Kidney (tissue), 22 donors: ENCODE data around the gene ZNF2. TPM values are rescaled to one million over a fixed set of nuclear protein-coding genes. Genes with fewer than 3 reads are reported as not detected.

ENCODE experiments used
- DNase-seq, 5 donors: peaks; one replicate each; pipeline ENCODE4 v3.0.0-alpha.2; 2013 to 2020
- FAIRE-seq: peaks from 2 replicates; lab custom pipeline; 2012; peaks lifted over from hg19 to GRCh38; lab: Jason Lieb, UNC
- H3K27ac ChIP-seq, 2 donors: one replicate each; pipeline ENCODE4 v1.7.0; 2013; ENCODE audit warnings: low read depth in 2 of 2, low read length in 2 of 2, inconsistent platforms in 1 of 2
- H3K27me3 ChIP-seq: one replicate; pipeline ENCODE4 v1.7.1; 2013; ENCODE audit warnings: low read length, inconsistent platforms; ENCODE audit not compliant: control insufficient read depth, insufficient read depth
- H3K36me3 ChIP-seq, 3 donors: one replicate each; pipeline versions ENCODE4 v1.7.0 to v1.7.1; 2013; ENCODE audit warnings: low read length in 3 of 3, control low read depth in 1 of 3, inconsistent platforms in 1 of 3; ENCODE audit not compliant: insufficient read depth in 3 of 3, control insufficient read depth in 2 of 3
- H3K4me1 ChIP-seq, 3 donors: one replicate each; pipeline versions ENCODE4 v1.7.0 to v1.7.1; 2013; ENCODE audit warnings: low read length in 3 of 3, inconsistent platforms in 1 of 3, low read depth in 1 of 3; ENCODE audit not compliant: control insufficient read depth in 2 of 3, insufficient read depth in 2 of 3
- H3K4me3 ChIP-seq, 3 donors: one replicate each; pipeline versions ENCODE4 v1.7.0 to v1.8.1; 2013; ENCODE audit warnings: low read length in 3 of 3, control low read depth in 1 of 3, inconsistent platforms in 1 of 3
- H3K9ac ChIP-seq, 3 donors: one replicate each; pipeline versions ENCODE4 v1.7.0 to v1.7.1; 2013; ENCODE audit warnings: low read length in 3 of 3, control low read depth in 1 of 3, inconsistent platforms in 1 of 3
- H3K9me3 ChIP-seq, 3 donors: one replicate each; pipeline versions ENCODE4 v1.7.0 to v1.7.1; 2013; ENCODE audit warnings: low read length in 3 of 3, control low read depth in 1 of 3, inconsistent platforms in 1 of 3; ENCODE audit not compliant: control insufficient read depth in 2 of 3, insufficient read depth in 1 of 3
- CTCF ChIP-seq: IDR thresholded peaks from 3 replicates; pipeline ENCODE4 v1.5.1; 2012; ENCODE audit warnings: mild to moderate bottlenecking, moderate library complexity, borderline replicate concordance; ENCODE audit not compliant: insufficient read depth; ENCODE audit errors: extremely low read depth
- intact Hi-C: fragments of 100-400 bp; cut with DNase I; formaldehyde crosslinking; loops from one replicate; pipeline ENCODE4 v1.11.1; 2022
- long read RNA-seq, 10 donors: library from polyadenylated mRNA in 1 of 10; unstranded in 1 of 10; transcript quantifications; one replicate each; pipeline ENCODE4 v2.0.0 and lab custom pipeline, GENCODE V29; 2021 to 2026
- polyA plus RNA-seq: library from polyadenylated mRNA; stranded (reverse); fragments of 350-450 nt; fragmentation: Illumina TruSeq; extraction: RNeasy Lipid Tissue Mini Kit (QIAGEN cat#74804); gene quantifications from one replicate; pipeline ENCODE4 v1.2.3, GENCODE V29; 2014; ENCODE audit warnings: low read depth, low replicate concordance; ENCODE audit not compliant: insufficient read depth
- total RNA-seq: library from RNA; stranded (reverse); fragmentation: NEBNext Ultra II Directional; extraction: Animal tissue kit (Norgen Biotek cat#: 25700); gene quantifications from one replicate; pipeline ENCODE4 v1.2.1, GENCODE V29; 2021
- donor health status: control.
- donor health status: control.
- donor health status: control.
- donor health status: control.
- donor health status: control.
- donor health status: DM: yes; HTN: yes; CAD: no.
- donor health status: Normal renal cell carcinoma (clear cell type).

The ZNF2 gene
- total RNA-seq: 5.2 TPM
- polyA plus RNA-seq: 2.5 TPM
- long read RNA-seq, donor 1, partial matches to known transcripts: 0 of 1 reads
- long read RNA-seq, donor 1, other reads (novel, unspliced or antisense): 0 of 1 reads
- long read RNA-seq, donor 2, partial matches to known transcripts: 0 of 3 reads
- long read RNA-seq, donor 2, other reads (novel, unspliced or antisense): 0 of 3 reads
- long read RNA-seq, donor 3, partial matches to known transcripts: 0 of 3 reads
- long read RNA-seq, donor 3, other reads (novel, unspliced or antisense): 0 of 3 reads
- long read RNA-seq, donor 4, partial matches to known transcripts: 0 of 2 reads
- long read RNA-seq, donor 4, other reads (novel, unspliced or antisense): 0 of 2 reads
- long read RNA-seq, donor 5, partial matches to known transcripts: 0 of 1 reads
- long read RNA-seq, donor 5, other reads (novel, unspliced or antisense): 0 of 1 reads
- long read RNA-seq, donor 6, partial matches to known transcripts: 0 of 2 reads
- long read RNA-seq, donor 6, other reads (novel, unspliced or antisense): 0 of 2 reads
- long read RNA-seq, donor 7, partial matches to known transcripts: 0 of 2 reads
- long read RNA-seq, donor 7, other reads (novel, unspliced or antisense): 1 of 2 reads
- long read RNA-seq, donor 8, partial matches to known transcripts: 0 of 1 reads
- long read RNA-seq, donor 8, other reads (novel, unspliced or antisense): 0 of 1 reads
- long read RNA-seq, donor 9: 0 reads
- long read RNA-seq, donor 10, partial matches to known transcripts: 0 of 3 reads
- long read RNA-seq, donor 10, other reads (novel, unspliced or antisense): 0 of 3 reads

- peak within 1 kb of the TSS; percentile 96 to 99 (median 97) for H3K4me3 ChIP-seq
- FAIRE-seq: no peak
- DNase-seq: peak; percentile 98 to 100 (median 99)
- TF ChIP-seq CTCF: no peak
- H3K36me3 ChIP-seq: no peaks in the 10 kb centered on the region
- peak within 1 kb of the TSS; percentile 94 to 96 (median 95) for H3K9ac ChIP-seq
- peak within 1 kb of the TSS; percentile 96 to 98 for H3K27ac ChIP-seq
- intact Hi-C loops: no loop called here
- H3K4me1 ChIP-seq: peaks cover 0 to 15% (median 4%) of the 10 kb centered on the region in 3 donors
- no peaks in the 10 kb centered on the region for H3K9me3 ChIP-seq
- no peaks in the 10 kb centered on the region for H3K27me3 ChIP-seq
Observed at GRCh38 chr2:95165371-95166064, at the start of gene ZNF2. ZNF2 (plus strand) TSS chr2:95165809; CDS start chr2:95176227, 10,418 bp downstream.

GRCh38 chr2:95121093-95121406 lies 44.6 kb upstream of the ZNF2 start:
- H3K27ac ChIP-seq: peak overlapping the region; percentile 97
- peak overlapping the region; percentile 97 to 99 (median 98) for H3K4me3 ChIP-seq
- no peaks in the 10 kb centered on the region for H3K27me3 ChIP-seq
- DNase-seq (no peak), FAIRE-seq (no peak)
- H3K9me3 ChIP-seq: no peaks in the 10 kb centered on the region
- TF ChIP-seq CTCF: no peak
- H3K9ac ChIP-seq: peak overlapping the region; percentile 82 to 94 (median 91)
- H3K36me3 ChIP-seq: no peaks in the 10 kb centered on the region
- peaks cover 0 to 9% (median 3%) of the 10 kb centered on the region in 3 donors for H3K4me1 ChIP-seq
- intact Hi-C loops: no loop called here

GRCh38 chr2:95121407-95122196 lies 44.0 kb upstream of the ZNF2 start, which contains the start of gene MRPS5:
MRPS5 (minus strand) TSS chr2:95121808; CDS start chr2:95121791, 17 bp downstream.
- no peak for TF ChIP-seq CTCF
- DNase-seq (peak; percentile 86 to 95 (median 92)), FAIRE-seq (no peak)
- Histone ChIP-seq H3K36me3 (no peaks in the 10 kb centered on the region), H3K4me3 (peak within 1 kb of the TSS; percentile 97 to 99 (median 98)), H3K27me3 (no peaks in the 10 kb centered on the region), H3K4me1 (peaks cover 0 to 9% (median 3%) of the 10 kb centered on the region in 3 donors), H3K9ac (peak within 1 kb of the TSS; percentile 82 to 94 (median 91)), H3K9me3 (no peaks in the 10 kb centered on the region), H3K27ac (peak within 1 kb of the TSS; percentile 97)
- intact Hi-C loops: no loop called here
